LHCN-M2 (cell line): ENCODE data around the gene RNPEP. TPM values are rescaled to one million over a fixed set of nuclear protein-coding genes. Genes with fewer than 3 reads are reported as not detected.
A peak's percentile ranks its signal among the peaks of the same experiment; 100 is the strongest.
"Not testable (repeated sequence)": the region's sequence is repeated elsewhere in the genome, so short reads cannot be mapped to it uniquely, and the experiment has no call there.

ENCODE experiments used
- DNase-seq: peaks from one replicate; pipeline ENCODE4 v3.0.0-alpha.2; 2012; ENCODE audit warnings: low read depth
- polyA plus RNA-seq: library from polyadenylated mRNA; unstranded; fragments of >200 nt; gene quantifications from one replicate; pipeline ENCODE4 v1.2.1, GENCODE V29; 2012; ENCODE audit warnings: missing spikeins
- total RNA-seq: library from RNA; depleted of rRNA; stranded (reverse); fragments of >200 nt; gene quantifications from 2 replicates; pipeline ENCODE4 v1.2.3, GENCODE V29; 2014; rRNA removed

Gene RNPEP
- total RNA-seq = 70.2 and 73.3 TPM in 2 replicates
- 58.7 TPM for polyA plus RNA-seq

- peak; percentile 82 for DNase-seq
These were observed at the start of gene RNPEP for GRCh38 chr1:201982623-201983379. Gene RNPEP (plus strand): TSS chr1:201982648. CDS start chr1:201982667, 19 bp downstream.

DNA sequence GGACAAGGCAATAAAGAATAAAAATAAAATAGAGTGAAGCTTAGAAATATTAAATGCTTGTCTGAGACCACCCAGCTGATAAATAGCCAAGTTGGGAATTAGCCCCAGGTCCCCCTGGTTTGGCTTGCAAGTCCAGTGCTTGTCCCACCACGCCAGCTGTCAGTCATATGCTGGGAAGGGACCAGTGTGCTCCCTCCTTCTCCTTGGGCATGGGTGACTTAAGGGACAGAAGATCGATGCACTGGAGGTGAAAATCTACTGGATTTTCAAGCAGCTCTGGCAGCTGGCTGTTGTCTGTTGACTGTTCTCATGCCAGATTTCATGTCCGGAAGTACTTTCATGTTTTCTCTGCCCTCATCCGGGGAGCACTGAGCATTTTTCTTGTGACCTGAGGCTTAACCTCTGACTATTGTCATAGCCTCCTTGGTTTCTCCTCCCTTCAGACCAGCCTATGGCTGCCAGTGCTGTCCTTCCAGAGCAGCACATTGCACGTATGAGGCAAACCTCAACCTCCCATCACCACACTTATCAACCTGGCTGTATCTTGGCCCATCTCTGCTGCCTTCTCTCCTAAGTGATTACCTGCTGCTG lies 48.5 kb upstream of the RNPEP start:
- DNase-seq = peak; percentile 79

- DNase-seq = peak; percentile 59
These were observed 44.7 kb upstream of the RNPEP start for GRCh38 chr1:201937624-201938213.

DNA sequence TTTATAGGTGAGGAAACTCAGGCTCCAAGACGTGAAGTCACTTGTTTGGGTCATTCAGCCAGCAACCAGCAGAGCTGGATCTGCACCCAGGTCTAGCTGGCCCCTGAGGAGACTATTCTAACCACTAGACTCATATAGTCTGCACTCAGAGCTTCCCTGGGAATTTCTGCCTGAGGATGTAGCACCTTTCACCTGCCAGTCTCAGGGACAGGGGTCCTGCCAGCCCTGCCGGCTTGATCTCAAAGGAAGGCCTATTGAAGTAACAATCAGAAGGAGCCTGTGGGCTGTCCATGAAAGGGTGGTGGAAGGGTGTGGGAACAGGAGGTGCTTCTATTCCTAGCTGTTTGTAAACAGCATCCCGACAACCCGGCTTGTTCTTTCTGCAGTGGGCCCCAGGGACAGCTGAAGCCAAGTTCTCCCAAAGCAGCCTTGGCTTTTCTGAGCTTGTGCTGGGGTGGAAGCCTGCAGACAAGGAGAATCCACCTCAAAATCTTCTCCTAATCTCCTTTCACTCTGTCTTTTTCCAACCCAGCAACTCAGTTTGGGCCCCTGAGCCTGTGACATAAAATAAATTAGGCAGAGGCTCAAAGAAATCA lies 43.9 kb upstream of the RNPEP start:
- DNase-seq = no peak

GRCh38 chr1:201939148-201939547 lies 43.3 kb upstream of the RNPEP start:
- no peak for DNase-seq

- DNase-seq = no peak
These were observed 42.9 kb upstream of the RNPEP start for GRCh38 chr1:201939574-201939973.

GRCh38 chr1:201940316-201940715 lies 42.1 kb upstream of the RNPEP start:
- not testable (repeated sequence) for DNase-seq

DNA sequence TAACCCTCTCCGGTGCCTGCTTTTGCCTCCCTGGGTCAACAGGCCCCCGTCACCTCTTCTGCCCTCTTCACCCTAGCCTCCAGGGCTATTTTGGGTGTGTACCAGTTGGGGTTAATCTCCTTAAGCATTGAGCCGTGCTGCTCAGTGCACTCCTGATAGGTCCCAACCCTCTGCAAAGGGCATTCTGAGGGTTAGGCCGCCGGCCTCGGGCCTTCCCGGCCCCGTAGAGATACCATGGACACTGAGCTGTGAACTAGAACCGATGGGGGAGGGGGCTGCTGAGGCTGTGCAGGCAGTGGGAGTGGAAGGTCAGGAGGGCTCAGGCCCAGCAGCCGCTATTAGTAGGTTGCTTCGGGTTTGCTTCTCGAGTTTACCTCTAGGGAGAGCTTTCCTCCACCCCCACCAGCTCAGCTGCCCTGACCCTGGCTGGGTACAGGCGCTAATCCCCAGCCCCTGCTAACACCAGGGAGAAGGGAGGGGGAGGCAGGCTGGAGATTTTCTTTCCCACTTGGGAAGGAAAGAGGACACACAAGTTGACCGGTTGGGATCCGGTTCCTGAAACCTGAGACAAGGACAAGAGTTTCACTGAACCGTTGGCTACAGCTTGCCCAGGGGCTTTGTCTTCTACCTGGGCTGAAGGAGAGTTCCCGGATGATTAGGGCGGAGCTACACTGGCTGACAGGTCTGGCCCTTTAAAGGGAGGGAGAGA lies 40.9 kb upstream of the RNPEP start:
- DNase-seq = no peak

DNA sequence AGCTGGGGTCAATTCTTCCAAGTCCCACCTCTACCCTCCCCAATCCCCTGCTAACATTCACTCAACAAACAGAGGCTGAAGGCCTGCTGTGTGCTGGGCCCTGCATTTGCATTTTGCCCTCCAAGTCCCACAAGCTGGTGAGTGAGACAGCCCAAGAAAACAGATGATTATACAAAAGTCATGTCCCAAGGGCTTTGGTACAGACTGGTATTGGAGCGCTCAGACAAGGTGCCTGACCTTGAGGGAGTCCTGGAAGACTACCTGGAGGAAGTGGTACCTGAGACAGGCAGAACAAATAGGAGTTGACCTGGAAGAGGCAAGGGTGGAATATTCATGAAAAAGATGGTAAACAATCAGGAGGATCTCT lies 40.3 kb upstream of the RNPEP start:
- DNase-seq = no peak

- DNase-seq = no peak
These were observed 38.4 kb upstream of the RNPEP start for GRCh38 chr1:201944002-201944401.

DNA sequence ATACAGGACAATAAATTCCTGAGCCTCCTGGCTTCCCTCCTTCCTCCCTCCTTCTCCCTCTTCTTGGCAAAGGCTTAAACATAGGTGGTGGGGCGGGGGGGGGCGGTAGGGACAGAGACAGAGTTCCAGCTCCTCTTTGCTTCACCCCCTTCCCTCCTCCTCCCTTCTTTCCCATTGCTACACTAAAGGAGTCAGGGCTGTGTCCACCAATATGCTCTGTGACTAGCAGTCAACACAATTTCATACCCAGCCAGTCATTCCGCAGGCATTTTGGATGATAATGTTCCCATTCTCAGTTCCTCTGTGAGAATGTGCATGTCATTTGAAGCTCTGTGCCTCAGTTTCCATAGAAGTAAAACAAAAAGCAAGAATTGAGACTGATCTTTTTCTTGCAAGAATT lies 37.8 kb upstream of the RNPEP start:
- DNase-seq = no peak

GRCh38 chr1:201945157-201945556 lies 37.3 kb upstream of the RNPEP start:
- no peak for DNase-seq

DNA sequence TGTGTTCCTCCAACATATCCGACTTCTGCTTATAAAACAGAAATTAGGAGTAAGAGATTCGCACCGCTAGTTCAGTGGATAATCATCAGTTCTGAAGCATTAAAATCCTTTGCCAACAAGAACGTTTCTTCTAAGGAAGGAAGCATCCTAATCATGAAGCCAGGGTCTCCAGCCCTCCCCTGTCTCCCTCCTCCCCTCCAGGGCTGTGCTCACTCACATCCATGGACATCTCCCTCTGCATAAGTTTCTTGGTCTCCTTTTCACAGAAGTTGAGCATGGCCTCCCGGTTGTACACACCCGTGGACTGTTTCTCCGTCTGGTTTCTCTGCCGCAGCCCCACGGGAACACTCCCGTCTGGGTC lies 36.6 kb upstream of the RNPEP start:
- no peak for DNase-seq

DNA sequence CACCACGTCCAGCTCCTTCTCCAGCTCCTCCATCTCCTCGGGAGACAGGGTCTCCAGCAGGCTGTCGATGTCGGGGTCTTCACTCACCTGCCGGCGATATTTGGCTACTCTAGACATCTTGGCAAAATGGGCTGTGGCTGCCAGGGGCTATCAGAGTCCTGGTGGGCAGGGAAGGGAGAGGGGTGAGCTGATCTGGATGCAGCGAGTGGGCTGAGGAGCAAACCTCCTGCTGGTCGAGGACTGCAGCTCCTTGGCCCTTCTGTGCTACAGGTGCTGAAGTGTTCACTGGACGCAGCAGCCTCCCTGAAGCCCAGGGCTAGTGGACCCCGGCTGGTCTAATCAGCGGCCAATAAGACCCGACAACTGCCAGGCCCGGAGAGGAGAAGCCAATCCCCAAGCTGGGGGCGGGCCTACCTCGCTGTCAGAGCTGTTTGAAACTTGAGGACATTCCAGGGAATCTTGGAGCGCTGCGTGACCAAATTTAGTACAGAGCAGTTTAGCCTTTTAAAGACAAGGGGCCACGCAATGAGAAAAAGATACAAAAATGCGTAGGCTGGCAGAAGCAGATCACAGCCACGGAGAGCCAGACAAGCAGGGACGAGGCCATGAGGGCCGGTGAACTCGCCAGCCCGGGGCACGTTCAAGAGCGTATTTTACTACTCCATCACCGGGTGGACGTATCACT lies 36.1 kb upstream of the RNPEP start, which contains the start of gene LMOD1:
Gene LMOD1 (minus strand): TSS at position 325 of the 685 bp plus-strand sequence. CDS start 208 bp downstream, at position 117.
- peak; percentile 78 for DNase-seq

DNA sequence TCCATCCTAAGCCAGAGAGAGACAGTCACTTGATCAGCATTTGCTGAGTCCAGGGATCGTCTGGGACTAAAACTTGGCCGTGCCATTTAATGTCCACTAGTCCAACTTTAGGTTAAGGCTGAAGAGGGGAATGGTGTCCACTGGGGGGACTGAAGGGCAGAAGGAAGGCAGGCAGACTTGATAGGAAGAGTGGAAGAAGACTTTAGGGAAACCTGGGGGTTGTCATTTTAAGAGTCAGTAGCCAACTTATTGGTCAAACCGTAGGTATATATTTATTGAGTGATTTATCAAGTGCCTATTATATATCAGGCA lies 34.8 kb upstream of the RNPEP start:
- no peak for DNase-seq

GRCh38 chr1:201949491-201949890 lies 33.0 kb upstream of the RNPEP start:
- DNase-seq = no peak

- no peak for DNase-seq
These were observed 28.0 kb upstream of the RNPEP start for GRCh38 chr1:201954263-201955008.

- DNase-seq = peak; percentile 98
These were observed 27.3 kb upstream of the RNPEP start, which contains the start of gene TIMM17A for GRCh38 chr1:201955009-201955728. Gene TIMM17A (plus strand): TSS chr1:201955503. CDS start chr1:201955527, 24 bp downstream.

DNA sequence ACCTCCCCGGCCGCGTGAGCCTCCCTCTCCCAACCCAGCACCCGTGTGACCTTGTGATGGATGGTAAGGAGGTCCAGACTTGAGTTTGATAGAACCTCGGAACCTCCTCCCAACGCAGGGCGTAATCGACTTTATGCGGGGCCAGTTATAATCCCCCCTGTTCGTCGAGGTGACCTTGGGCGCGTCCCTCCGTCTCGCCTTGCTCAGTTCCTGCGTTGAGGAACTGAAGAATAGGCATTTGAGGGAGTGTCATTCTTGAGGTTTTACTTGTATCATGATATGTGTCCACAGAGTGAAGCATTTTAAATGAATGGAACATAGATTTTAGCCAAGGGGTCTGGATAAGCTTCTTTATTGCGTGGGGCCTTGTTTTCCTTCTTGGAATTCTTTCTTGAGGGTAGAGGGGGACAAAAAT lies 26.7 kb upstream of the RNPEP start:
- DNase-seq = no peak

DNA sequence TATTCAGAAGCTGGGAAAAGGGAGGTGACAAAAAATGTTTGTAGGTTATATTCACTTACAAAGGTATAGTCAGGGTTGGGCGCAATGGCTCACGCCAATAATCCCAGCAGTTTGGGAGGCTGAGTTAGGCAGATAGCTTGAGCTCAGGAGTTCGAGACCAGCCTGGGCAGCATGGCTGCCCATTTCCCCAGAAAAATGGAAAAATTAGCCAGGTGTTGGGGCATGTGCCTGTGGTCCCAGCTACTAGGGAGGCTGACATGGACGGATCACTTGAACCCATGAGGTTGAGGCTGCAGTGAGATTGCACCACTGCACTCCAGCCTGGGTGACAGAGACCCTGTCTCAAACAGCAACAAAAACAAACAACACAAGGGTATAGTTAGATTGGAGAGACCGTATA lies 24.1 kb upstream of the RNPEP start:
- no peak for DNase-seq
